HepG2 (cell line): ENCODE data around the gene DNAJC4. TPM values are rescaled to one million over a fixed set of nuclear protein-coding genes. Genes with fewer than 3 reads are reported as not detected.

Source experiments
- CREM ChIP-seq, 2 experiments: sonication (generic) in 1 of 2; formaldehyde crosslinking in 1 of 2; IDR thresholded peaks; 2 replicates each; pipeline versions ENCODE4 v1.4.0 to v1.6.1; 2016 to 2020; ENCODE audit warnings: antibody characterized with exemption in 1 of 2, mild to moderate bottlenecking in 1 of 2, missing genetic modification reagents in 1 of 2
- E2F5 ChIP-seq: sonication (generic); formaldehyde crosslinking; conservative IDR thresholded peaks from 2 replicates; pipeline ENCODE4 v1.4.0; 2020; ENCODE audit warnings: missing genetic modification reagents
- GTF3A ChIP-seq: sonication (generic); formaldehyde crosslinking; conservative IDR thresholded peaks from 2 replicates; pipeline ENCODE4 v1.4.0; 2020; ENCODE audit warnings: mild to moderate bottlenecking, missing genetic modification reagents
- HMG20B ChIP-seq: conservative IDR thresholded peaks from 2 replicates; pipeline ENCODE4 v1.6.1; 2016; ENCODE audit warnings: missing genetic modification reagents, missing compliant biosample characterization
- KAT8 ChIP-seq: IDR thresholded peaks from 2 replicates; pipeline ENCODE4 v1.6.1; 2016; ENCODE audit warnings: missing genetic modification reagents, missing compliant biosample characterization
- KDM1A ChIP-seq: IDR thresholded peaks from 2 replicates; pipeline ENCODE4 v1.6.1; 2016; ENCODE audit warnings: missing compliant biosample characterization
- KDM5A ChIP-seq: fragments of 200-600 bp; sonication (generic); IDR thresholded peaks from 2 replicates; pipeline ENCODE4 v1.7.0; 2018; ENCODE audit warnings: antibody characterized with exemption, mild to moderate bottlenecking, low read length, borderline replicate concordance
- NCOR1 ChIP-seq: fragments of 200-600 bp; sonication (generic); IDR thresholded peaks from 2 replicates; pipeline ENCODE4 v1.7.0; 2017; ENCODE audit warnings: antibody characterized with exemption, low read length, borderline replicate concordance
- NFE2L2 ChIP-seq: fragments of 150-350 bp; IDR thresholded peaks from 2 replicates; pipeline ENCODE4 v1.6.1; 2014; ENCODE audit warnings: low read length
- SCMH1 ChIP-seq: sonication (generic); formaldehyde crosslinking; IDR thresholded peaks from 2 replicates; pipeline ENCODE4 v1.9.0; 2021; ENCODE audit warnings: missing genetic modification reagents, mild to moderate bottlenecking, borderline replicate concordance
- SP2 ChIP-seq: sonication (generic); formaldehyde crosslinking; IDR thresholded peaks from 2 replicates; pipeline ENCODE4 v1.5.1; 2020; ENCODE audit warnings: mild to moderate bottlenecking, missing genetic modification reagents
- TFAP4 ChIP-seq: sonication (generic); IDR thresholded peaks from 2 replicates; pipeline ENCODE4 v1.6.1; 2016; ENCODE audit warnings: low read depth, borderline replicate concordance
- THAP8 ChIP-seq: sonication (generic); formaldehyde crosslinking; IDR thresholded peaks from 2 replicates; pipeline ENCODE4 v1.5.1; 2020; ENCODE audit warnings: missing genetic modification reagents, mild to moderate bottlenecking, borderline replicate concordance
- ZFAT ChIP-seq: sonication (generic); formaldehyde crosslinking; conservative IDR thresholded peaks from 2 replicates; pipeline ENCODE4 v1.8.1; 2023; ENCODE audit warnings: missing genetic modification reagents, inconsistent platforms
- ZNF143 ChIP-seq: sonication (generic); formaldehyde crosslinking; IDR thresholded peaks from 2 replicates; pipeline ENCODE4 v1.4.0; 2020; ENCODE audit warnings: missing genetic modification reagents
- ZNF253 ChIP-seq: sonication (generic); formaldehyde crosslinking; IDR thresholded peaks from 2 replicates; pipeline ENCODE4 v1.8.0; 2022; ENCODE audit warnings: mild to moderate bottlenecking, missing genetic modification reagents, borderline replicate concordance
- ZNF274 ChIP-seq: sonication (generic); formaldehyde crosslinking; IDR thresholded peaks from 2 replicates; pipeline ENCODE4 v1.5.1; 2020; ENCODE audit warnings: mild to moderate bottlenecking, missing genetic modification reagents
- ZNF331 ChIP-seq: sonication (generic); formaldehyde crosslinking; IDR thresholded peaks from 2 replicates; pipeline ENCODE4 v1.4.0; 2020; ENCODE audit warnings: missing genetic modification reagents
- ZNF367 ChIP-seq: sonication (generic); formaldehyde crosslinking; IDR thresholded peaks from 2 replicates; pipeline ENCODE4 v1.4.0; 2020; ENCODE audit warnings: missing genetic modification reagents, borderline replicate concordance
- ZSCAN21 ChIP-seq: sonication (generic); formaldehyde crosslinking; IDR thresholded peaks from 2 replicates; pipeline ENCODE4 v1.8.0; 2022; ENCODE audit warnings: mild to moderate bottlenecking, missing genetic modification reagents, moderate library complexity, borderline replicate concordance
- ZSCAN22 ChIP-seq: sonication (generic); formaldehyde crosslinking; IDR thresholded peaks from 2 replicates; pipeline ENCODE4 v1.4.0; 2020; ENCODE audit warnings: mild to moderate bottlenecking, missing genetic modification reagents
- ZSCAN29 ChIP-seq: sonication (generic); formaldehyde crosslinking; conservative IDR thresholded peaks from 2 replicates; pipeline ENCODE4 v1.4.0; 2020; ENCODE audit warnings: mild to moderate bottlenecking, missing genetic modification reagents
- polyA plus RNA-seq, 8 experiments: library from polyadenylated mRNA; depleted of rRNA in 3 of 8; stranded (reverse) in 7 of 8; unstranded in 1 of 8; fragments of >200 nt; fragmentation: Illumina TruSeq in 4 of 8; extraction: Trizol in 4 of 8; gene quantifications; 2 replicates each; pipeline versions ENCODE4 v1.2.1 to v1.2.3, GENCODE V29; 2011 to 2016; ENCODE audit warnings: low read depth in 4 of 8, missing spikeins in 1 of 8, mixed read lengths in 1 of 8; ENCODE audit not compliant: insufficient read depth in 1 of 8
- total RNA-seq, 5 experiments: library from RNA; depleted of rRNA; stranded (reverse); fragments of >200 nt; fragmentation: Illumina TruSeq; extraction: Trizol; gene quantifications; 2 replicates each; pipeline ENCODE4 v1.2.3, GENCODE V29; 2016; ENCODE audit warnings: low read depth in 1 of 5
- TF ChIP-seq, protein P1 (sequence below): sonication (generic); formaldehyde crosslinking; IDR thresholded peaks from 2 replicates; pipeline ENCODE4 v1.5.1; 2020; ENCODE audit warnings: missing genetic modification reagents, mild to moderate bottlenecking, borderline replicate concordance
- TF ChIP-seq, protein P2 (sequence below): sonication (generic); formaldehyde crosslinking; IDR thresholded peaks from 2 replicates; pipeline ENCODE4 v1.8.0; 2022; ENCODE audit warnings: missing genetic modification reagents, low read depth, mild to moderate bottlenecking, borderline replicate concordance

DNAJC4 gene
- total and polyA plus RNA-seq, 2 of the 13 experiments (the other 11 are each of a cell fraction or from before 2014, with no cell fraction given), result 10.3 to 60.8 TPM

- TF ChIP-seq KDM5A, result no peak
- peak; percentile 84; the same call in 1 of the 2 replicates for TF ChIP-seq TFAP4
- TF ChIP-seq SCMH1, result no peak
- no peak for TF ChIP-seq NCOR1
- no peak for TF ChIP-seq GTF3A (CRISPR knock-in tag)
- TF ChIP-seq, protein P1, sequence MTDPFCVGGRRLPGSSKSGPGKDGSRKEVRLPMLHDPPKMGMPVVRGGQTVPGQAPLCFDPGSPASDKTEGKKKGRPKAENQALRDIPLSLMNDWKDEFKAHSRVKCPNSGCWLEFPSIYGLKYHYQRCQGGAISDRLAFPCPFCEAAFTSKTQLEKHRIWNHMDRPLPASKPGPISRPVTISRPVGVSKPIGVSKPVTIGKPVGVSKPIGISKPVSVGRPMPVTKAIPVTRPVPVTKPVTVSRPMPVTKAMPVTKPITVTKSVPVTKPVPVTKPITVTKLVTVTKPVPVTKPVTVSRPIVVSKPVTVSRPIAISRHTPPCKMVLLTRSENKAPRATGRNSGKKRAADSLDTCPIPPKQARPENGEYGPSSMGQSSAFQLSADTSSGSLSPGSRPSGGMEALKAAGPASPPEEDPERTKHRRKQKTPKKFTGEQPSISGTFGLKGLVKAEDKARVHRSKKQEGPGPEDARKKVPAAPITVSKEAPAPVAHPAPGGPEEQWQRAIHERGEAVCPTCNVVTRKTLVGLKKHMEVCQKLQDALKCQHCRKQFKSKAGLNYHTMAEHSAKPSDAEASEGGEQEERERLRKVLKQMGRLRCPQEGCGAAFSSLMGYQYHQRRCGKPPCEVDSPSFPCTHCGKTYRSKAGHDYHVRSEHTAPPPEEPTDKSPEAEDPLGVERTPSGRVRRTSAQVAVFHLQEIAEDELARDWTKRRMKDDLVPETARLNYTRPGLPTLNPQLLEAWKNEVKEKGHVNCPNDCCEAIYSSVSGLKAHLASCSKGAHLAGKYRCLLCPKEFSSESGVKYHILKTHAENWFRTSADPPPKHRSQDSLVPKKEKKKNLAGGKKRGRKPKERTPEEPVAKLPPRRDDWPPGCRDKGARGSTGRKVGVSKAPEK (CRISPR knock-in tag), result no peak
- 0 out of 2 replicates have a peak, but pooled peaks have one; percentile 32 for TF ChIP-seq ZNF253
- no peak for TF ChIP-seq SP2 (CRISPR knock-in tag)
- TF ChIP-seq KAT8 (CRISPR knock-in tag), result no peak
- TF ChIP-seq ZFAT (CRISPR knock-in tag), result no peak
- TF ChIP-seq E2F5 (CRISPR knock-in tag), result no peak
- TF ChIP-seq NFE2L2, result no peak
- TF ChIP-seq ZNF331, result no peak
- TF ChIP-seq ZSCAN29, result no peak
- TF ChIP-seq CREM (IDR thresholded peaks at IDR 0.05), result no peak
- TF ChIP-seq CREM (CRISPR knock-in tag; IDR thresholded peaks at IDR 0.05), result no peak
- TF ChIP-seq ZNF274 (CRISPR knock-in tag), result no peak; the same call in 1 of the 2 replicates
- TF ChIP-seq ZNF143 (CRISPR knock-in tag), result peak; percentile 12; the same call in 1 of the 2 replicates
- TF ChIP-seq ZNF367, result no peak
- 0 out of 2 replicates have a peak, but pooled peaks have one; percentile 22 for TF ChIP-seq HMG20B
- no peak for TF ChIP-seq ZSCAN22
- TF ChIP-seq ZSCAN21 (CRISPR knock-in tag), result peak; percentile 73; the same call in 1 of the 2 replicates
- TF ChIP-seq THAP8 (CRISPR knock-in tag), result no peak; the same call in 1 of the 2 replicates
- TF ChIP-seq, protein P2, sequence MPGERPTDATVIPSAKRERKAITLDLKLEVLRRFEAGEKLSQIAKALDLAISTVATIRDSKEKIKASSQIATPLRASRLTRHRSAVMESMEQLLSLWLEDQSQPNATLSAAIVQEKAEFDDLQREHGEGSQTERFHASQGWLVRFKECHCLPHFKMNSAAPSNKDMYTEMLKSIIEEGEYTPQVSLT (CRISPR knock-in tag), result no peak
- TF ChIP-seq KDM1A (CRISPR knock-in tag), result no peak
Observed at GRCh38 chr11:64226507-64227051, 3.8 kb upstream of the DNAJC4 start (continued).
